IPS-18c (cell line): ENCODE results near the gene PTGS2.
"Not testable (repeated sequence)": the region's sequence is repeated elsewhere in the genome, so short reads cannot be mapped to it uniquely, and the experiment has no call there.

Experiments
- H3K4me3 ChIP-seq: 2 replicates; pipeline ENCODE4 v1.7.0; 2013; ENCODE audit warnings: low read depth, mild to moderate bottlenecking, low read length, moderate library complexity; ENCODE audit not compliant: insufficient read depth
- H3K9me3 ChIP-seq: one replicate; pipeline ENCODE4 v1.6.1; 2013; ENCODE audit warnings: mild to moderate bottlenecking, low read length, moderate library complexity; ENCODE audit not compliant: control insufficient read depth, insufficient read depth

Gene PTGS2

DNA sequence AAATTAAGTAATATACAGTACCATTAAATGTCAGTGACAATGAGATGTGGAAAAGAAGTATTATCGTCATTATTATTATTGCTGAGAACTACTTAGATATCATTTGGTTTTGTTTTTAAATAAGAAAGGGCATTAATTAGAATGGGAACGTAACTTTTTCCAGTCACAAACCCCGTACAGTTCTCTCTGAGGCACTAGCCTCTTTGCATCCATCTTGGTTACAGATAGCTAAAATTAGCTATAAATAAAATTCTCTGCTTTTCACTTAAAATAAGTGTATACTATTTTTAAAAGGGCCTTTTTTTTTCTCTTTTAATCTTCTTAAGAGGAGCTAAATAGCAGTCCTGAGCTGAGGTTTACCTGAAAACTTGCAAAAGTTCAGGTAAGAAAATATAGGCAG is 7.6 kb downstream of the PTGS2 start:
- H3K4me3 ChIP-seq = no peak overlapping the region
- no peaks in the 10 kb centered on the region for H3K9me3 ChIP-seq

DNA sequence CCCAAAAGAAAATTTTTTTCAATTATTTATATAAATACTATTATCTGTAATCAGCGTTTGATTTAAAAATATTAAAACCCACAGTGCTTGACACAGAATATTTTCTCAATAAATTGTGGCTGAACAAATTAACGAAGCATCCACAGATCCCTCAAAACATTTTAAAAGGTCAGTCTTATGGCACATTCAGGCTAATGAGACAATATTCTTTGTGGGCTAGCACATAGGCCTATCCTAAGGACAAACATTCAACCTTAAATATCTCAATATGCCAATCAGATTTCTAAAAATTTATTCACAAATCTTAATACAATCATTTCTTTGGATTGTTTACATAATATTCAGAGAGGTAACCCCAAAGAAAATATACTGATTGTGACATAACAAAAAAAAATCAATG is 8.1 kb downstream of the PTGS2 start:
- Histone ChIP-seq H3K4me3 (no peak overlapping the region), H3K9me3 (no peaks in the 10 kb centered on the region)

DNA sequence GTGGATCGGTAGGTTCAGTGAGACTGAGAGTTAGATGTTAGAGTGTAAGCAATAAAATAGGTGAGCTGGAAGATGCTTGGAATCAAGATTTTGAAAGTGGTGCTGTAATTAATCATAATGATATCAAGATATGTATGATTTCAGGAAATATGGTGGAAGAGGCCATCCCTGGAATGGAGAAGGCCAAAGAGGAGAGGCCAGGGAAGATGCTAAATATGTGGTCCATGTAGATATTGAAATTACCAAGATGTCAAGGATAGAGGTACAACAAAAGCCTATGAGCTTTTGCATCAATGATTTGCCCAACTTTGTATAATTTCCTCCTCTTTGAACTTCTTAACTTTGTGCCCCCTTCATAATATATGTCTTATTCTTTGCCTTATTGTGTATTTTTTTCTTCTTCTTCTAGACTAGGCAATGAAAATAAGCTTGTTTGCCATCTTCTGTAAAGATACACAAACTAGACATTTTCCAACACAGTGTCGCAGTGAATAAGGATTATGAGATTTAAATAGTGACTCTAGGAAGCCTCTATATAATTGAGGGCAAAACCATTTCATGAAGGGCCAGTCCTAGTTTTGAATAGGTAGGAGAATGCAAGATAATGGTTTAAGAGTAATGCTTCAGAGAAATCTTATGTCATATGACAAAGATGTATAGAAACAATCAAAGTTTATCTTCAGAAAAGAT is 8.9 kb downstream of the PTGS2 start:
- no peaks in the 10 kb centered on the region for H3K9me3 ChIP-seq
- no peak overlapping the region for H3K4me3 ChIP-seq

DNA sequence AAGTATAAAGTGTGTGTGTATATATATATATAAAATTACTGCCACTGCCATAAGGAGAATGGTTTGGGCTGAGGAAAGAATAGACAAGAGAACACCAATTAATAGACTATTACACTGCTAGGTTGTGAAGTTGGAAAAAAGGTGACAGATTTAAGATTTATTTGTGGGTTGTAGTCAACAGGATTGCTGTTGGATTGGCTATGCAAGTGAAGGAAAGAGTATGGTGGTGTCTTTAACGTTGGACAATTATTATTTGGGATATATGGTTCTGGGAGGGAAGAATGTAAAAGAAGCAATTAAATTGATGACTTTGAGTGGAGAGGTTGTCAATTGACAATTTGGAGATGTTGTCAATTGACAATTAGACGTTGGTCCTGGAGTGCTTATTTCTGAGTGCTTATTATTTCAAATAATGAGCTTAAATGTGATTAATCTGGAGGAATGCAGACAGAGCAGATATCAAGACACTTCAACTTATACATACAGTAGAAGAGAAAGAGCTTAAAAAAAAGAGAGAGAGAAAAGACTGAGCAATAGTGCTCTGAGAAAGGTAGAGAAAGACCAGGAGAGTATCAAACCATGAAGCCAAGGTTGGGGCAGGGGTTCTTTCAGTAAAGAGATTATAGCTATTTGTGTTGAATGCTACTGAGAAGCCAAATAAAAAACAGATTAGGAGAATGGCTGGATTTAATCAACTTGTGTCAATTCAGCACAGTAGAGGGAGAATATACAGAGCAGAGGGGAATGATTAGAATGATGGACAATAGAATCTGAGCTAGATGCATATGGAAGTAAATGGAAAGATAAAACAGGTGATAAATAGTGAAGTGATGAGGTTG is 9.7 kb downstream of the PTGS2 start:
- Histone ChIP-seq H3K4me3 (no peak overlapping the region), H3K9me3 (no peaks in the 10 kb centered on the region)

DNA sequence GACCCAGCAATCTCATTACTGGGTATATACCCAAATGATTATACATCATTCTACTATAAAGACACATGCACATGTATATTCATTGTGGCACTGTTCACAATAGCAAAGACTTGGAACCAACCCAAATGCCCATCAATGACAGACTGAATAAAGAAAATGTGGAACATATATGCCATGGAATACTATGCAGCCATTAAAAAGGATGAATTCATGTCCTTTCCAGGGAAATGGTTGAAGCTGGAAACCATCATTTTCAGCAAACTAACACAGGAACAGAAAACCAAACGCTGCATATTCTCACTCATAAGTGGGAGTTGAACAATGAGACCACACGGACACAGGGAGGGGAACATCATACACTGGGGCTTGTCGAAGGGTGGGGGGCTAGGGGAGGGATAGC is 10.4 kb downstream of the PTGS2 start:
- H3K4me3 ChIP-seq, H3K9me3 ChIP-seq: not testable (repeated sequence)

DNA sequence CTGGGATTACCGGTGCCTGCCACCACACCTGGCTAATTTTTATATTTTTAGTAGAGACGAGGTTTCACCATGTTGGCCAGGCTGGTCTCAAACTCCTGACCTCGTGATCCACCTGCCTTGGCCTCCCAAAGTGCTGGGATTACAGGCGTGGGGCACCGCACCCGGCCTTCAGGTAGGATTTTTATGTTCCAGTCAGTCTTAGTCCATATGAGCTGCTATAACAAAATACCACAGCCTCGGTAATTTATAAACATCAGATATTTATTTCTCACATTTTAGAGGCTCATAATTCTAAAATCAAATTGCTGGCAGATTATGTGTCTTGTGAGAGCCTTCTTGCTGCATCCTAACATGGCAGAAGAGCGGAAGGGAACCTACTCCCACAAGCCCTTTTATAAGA is 16.0 kb downstream of the PTGS2 start:
- H3K9me3 ChIP-seq, H3K4me3 ChIP-seq: not testable (repeated sequence)

DNA sequence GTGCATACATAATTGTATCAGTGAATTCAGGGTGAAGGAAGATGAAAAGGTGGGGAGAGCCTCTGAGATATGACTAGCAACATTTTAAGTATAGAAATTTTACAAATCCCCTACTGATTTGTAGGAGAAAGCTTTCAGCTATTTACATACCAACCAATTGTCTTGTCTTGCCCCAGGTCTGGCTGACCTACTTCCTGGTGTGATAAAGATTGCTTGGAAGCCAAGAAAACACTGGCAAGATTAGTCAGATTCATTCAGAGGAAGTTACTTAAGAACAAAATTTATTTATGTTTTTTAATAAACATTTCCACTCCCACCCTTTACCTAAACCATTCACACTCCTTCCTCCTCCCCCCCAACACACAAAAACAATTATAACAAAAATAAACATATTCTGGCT is 17.5 kb downstream of the PTGS2 start:
- Histone ChIP-seq H3K9me3 (no peaks in the 10 kb centered on the region), H3K4me3 (no peak overlapping the region)

DNA sequence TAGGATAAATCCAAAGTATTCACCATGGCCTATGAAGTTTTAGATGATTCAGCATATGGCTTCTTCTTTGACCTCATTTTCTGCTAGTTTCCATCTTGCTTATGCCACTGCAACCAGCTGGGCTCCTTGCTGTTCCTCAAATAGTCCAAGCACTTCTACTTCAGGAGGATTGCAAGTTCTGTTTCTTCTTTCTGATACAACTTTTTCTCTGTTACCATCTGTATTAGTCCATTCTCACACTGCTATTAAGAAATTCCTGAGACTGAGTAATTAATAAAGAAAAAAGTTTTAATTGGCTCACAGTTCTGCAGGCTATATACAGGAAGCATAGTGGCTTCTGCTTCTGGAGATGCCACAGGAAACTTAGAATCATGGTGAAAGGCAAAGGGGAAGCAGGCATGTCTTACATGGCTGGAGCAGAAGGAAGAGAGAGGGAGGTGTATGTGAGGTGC is 20.3 kb downstream of the PTGS2 start:
- Histone ChIP-seq H3K9me3 (no peaks in the 10 kb centered on the region), H3K4me3 (no peak overlapping the region)

DNA sequence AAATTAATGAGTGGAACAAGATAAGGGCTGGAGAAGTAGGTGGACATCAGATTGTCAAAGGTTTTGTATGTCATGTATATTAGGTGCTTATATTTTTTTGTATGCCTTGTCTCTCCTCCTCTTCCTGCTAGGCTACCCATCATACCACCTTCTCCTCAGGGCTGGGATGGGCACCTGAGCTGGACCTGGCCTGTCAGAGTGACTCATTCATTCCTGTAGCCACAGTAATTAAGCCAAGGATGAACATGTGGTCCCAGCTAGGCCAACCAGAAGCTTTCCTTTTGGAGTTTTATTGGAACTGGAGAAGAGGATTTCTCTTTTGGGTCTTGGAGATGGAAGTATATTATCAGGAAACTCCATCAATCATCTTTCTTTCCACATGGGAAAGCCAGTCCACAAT is 21.2 kb downstream of the PTGS2 start:
- H3K9me3 ChIP-seq = no peaks in the 10 kb centered on the region
- H3K4me3 ChIP-seq = no peak overlapping the region

DNA sequence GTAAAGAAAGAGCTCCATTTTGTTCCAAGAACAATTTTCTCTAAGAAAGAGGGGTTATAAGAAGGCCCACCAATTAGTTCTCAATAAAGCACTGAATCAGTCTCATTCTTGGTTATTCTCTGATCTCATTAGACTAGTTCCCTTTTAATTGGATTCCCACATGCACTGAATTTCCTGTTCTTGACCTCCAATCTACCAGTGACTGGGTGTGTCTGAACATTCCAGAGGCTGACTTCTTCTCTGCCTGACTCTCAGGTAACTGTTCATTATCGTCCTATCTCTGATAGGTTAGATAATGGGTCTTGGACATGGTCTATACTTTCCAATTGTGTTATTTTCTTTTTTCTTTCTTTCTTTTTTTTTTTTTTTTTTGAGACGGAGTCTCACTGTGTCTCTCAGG is 22.7 kb downstream of the PTGS2 start:
- no peaks in the 10 kb centered on the region for H3K9me3 ChIP-seq
- H3K4me3 ChIP-seq = no peak overlapping the region

DNA sequence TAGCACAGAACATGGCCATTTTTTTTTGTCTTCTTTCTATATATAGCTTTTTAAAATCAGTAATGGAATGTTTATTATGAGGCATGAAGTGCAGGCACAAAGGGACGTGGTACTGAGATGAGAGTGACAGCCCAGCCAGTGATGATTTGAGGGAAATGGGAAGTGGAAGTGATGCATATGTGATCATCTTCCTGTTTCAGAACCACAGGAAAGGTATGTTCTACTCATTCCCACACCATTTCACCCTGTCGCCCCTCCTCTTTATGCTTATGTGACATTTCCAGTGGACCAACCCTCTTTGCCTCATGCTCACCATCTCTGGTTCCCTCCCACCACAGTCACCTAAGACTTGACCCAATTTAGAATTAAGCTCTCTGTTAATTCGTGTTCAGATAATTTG is 24.3 kb downstream of the PTGS2 start:
- no peak overlapping the region for H3K4me3 ChIP-seq
- no peaks in the 10 kb centered on the region for H3K9me3 ChIP-seq

DNA sequence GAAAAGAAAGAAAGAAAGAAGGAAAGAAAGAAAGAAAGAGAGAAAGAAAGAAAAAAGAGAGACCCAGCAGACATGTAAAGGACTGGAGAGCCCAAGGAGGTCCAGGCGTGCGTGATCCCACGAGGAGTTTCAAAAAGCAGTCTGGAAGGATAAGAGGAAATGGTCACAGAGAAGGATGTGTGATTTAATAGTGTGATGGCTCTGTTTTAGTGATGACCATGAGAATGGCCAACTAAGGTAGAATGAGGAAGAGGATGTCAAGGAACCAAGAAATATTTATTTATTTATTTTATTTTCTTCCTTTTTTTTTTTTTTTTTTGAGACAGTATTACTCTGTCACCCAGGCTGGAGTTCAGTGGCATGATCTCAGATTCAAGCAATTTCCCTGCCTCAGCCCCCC is 25.5 kb downstream of the PTGS2 start:
- Histone ChIP-seq H3K9me3 (no peaks in the 10 kb centered on the region), H3K4me3 (no peak overlapping the region)

DNA sequence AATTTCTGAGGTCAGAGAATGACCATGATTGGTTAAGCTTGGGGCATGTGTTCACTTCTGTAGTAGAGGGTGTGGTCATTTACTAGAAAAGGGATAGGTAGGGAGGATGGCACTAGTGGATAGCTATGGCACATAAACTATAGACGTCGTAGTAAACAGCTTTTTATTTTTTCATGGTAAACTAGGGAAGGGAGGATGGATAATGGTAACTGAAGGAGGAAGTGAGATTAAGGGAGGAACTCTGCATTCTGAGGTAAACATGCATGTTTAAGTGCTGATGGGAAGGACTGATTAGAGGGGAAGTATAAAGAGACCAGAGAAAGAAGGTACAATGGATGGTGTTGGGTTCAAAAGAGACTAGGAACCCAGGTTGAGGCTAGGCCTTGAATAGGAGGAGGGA is 26.9 kb downstream of the PTGS2 start:
- Histone ChIP-seq H3K4me3 (no peak overlapping the region), H3K9me3 (no peaks in the 10 kb centered on the region)

DNA sequence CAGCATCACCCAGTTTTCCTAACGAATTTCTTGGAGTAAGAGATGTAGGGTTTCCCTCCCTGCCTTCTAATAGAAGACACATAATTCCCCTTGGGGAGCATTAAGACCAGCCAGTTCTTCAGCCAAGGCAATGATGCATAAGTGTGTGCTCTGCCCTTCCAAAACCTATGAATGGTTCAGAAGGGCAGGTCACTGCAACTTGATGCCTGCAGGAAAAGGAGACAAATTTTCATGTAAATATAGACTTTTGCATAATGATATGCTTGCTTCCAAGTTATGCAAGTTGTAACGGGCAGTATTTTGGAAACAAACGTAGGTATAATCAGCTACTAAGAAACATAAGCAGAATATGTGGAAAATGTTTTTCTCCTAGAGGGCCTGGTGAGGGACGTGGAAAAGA is 31.6 kb downstream of the PTGS2 start:
- no peak overlapping the region for H3K4me3 ChIP-seq
- no peaks in the 10 kb centered on the region for H3K9me3 ChIP-seq

DNA sequence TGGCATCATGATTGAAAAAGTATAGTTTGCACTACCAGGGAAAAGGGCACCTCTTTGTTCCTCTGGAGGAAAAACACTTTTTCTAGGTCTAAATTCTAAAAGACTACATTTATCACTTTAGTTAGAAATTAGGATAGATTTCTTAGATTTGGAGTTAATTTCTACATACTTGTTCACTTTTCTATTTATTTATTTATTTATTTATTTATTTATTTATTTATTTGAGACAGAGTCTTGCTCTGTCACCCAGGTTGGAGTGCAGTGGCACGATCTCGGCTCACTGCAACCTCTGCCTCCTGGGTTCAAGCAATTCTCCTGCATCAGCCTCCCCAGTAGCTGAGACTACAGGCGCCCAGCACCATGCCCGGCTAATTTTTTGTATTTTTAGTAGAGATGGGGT is 32.2 kb downstream of the PTGS2 start:
- not testable (repeated sequence) for H3K9me3 ChIP-seq, H3K4me3 ChIP-seq

DNA sequence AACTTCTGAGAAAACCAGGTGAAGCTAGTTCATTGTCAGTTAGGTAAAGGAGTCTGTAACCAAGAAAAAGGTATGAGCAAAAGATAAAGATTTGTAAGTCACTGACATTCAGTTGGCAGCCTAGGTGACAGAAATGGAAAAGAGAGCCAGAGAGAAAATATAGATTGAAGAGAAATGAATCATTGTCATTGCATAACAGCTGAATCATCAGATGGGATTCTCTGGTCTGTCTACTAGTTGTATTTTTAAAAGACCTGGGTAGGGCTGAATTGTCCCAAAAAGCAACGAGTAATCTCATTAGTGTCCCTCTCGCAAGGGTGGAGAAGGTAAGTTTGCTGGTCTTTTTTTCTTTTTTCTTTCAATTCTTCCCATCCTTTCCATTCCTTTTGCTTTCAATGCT is 36.6 kb downstream of the PTGS2 start:
- no peak overlapping the region for H3K4me3 ChIP-seq
- H3K9me3 ChIP-seq = no peaks in the 10 kb centered on the region

DNA sequence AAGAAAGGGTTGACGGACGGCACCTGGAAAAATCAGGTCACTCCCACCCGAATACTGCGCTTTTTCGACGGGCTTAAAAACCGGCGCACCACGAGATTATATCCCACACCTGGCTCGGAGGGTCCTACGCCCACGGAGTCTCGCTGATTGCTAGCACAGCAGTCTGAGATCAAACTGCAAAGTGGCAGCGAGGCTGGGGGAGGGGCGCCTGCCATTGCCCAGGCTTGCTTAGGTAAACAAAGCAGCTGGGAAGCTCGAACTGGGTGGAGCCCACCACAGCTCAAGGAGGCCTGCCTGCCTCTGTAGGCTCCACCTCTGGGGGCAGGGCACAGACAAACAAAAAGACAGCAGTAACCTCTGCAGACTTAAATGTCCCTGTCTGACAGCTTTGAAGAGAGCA is 42.7 kb downstream of the PTGS2 start:
- H3K4me3 ChIP-seq = peak overlapping the region; percentile 43; the same call in 1 of the 2 replicates
- not testable (repeated sequence) for H3K9me3 ChIP-seq

DNA sequence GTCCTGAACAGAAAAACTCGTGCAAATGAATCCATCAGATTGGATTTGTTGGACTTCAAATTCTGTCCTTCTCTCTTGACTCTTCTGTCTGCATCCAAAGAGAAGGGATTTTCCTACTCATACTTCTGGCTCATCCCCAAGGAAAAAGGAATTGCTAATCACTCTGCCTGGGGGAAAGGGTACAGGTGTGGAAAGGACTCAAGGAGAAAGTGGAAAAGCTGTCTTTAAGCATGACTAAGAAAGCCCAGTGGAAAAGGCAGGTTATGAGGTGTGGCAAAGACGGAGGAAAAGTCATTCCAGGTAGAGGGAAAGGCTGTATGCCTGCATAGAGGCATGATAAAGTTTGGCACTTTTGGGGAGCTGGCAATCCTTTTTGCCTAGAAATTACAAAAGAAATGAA is 43.4 kb downstream of the PTGS2 start:
- H3K9me3 ChIP-seq = no peaks in the 10 kb centered on the region
- peak overlapping the region; percentile 43; the same call in 1 of the 2 replicates for H3K4me3 ChIP-seq
